ENCODE data around the gene MYO9A.

- TF ChIP-seq CTCF (IDR thresholded peaks at IDR 0.05): no peak
- TF ChIP-seq POLR2A (IDR thresholded peaks at IDR 0.05): no peak
Measured at GRCh38 chr15:71975816-71976150, 142.2 kb downstream of the MYO9A start.
